Smooth muscle cell (in vitro differentiated cells): Measurements from ENCODE around the gene OSBPL2. TPM values are rescaled to one million over a fixed set of nuclear protein-coding genes. Genes with fewer than 3 reads are reported as not detected.

Experiments used
- DNase-seq: peaks from one replicate; lab custom pipeline; 2025; ENCODE audit not compliant: unreplicated experiment; lab: John Stamatoyannopoulos, UW
- H2AFZ ChIP-seq: fragments of 200-600 bp; sonication (generic); 2 replicates; pipeline ENCODE4 v1.6.0; 2016; ENCODE audit warnings: antibody characterized with exemption, low read depth, mild to moderate bottlenecking
- H3F3A ChIP-seq: fragments of 200-600 bp; sonication (generic); 2 replicates; pipeline ENCODE4 v1.6.0; 2017; ENCODE audit warnings: antibody characterized with exemption, low read depth
- H3K27ac ChIP-seq: fragments of 200-600 bp; sonication (generic); 2 replicates; pipeline ENCODE4 v1.5.1; 2016; ENCODE audit warnings: low read depth, mild to moderate bottlenecking
- H3K27me3 ChIP-seq: fragments of 200-600 bp; sonication (generic); 2 replicates; pipeline ENCODE4 v1.6.1; 2016; ENCODE audit warnings: low read depth, mild to moderate bottlenecking
- H3K36me3 ChIP-seq: fragments of 200-600 bp; sonication (generic); 2 replicates; pipeline ENCODE4 v1.5.1; 2016; ENCODE audit warnings: low read depth
- H3K4me1 ChIP-seq: fragments of 200-600 bp; sonication (generic); 2 replicates; pipeline ENCODE4 v1.5.1; 2016; ENCODE audit warnings: low read depth
- H3K4me2 ChIP-seq: fragments of 200-600 bp; sonication (generic); 2 replicates; pipeline ENCODE4 v1.6.0; 2016; ENCODE audit warnings: mild to moderate bottlenecking
- H3K4me3 ChIP-seq: fragments of 200-600 bp; sonication (generic); 2 replicates; pipeline ENCODE4 v1.5.1; 2016; ENCODE audit warnings: mild to moderate bottlenecking
- H3K79me2 ChIP-seq: fragments of 200-600 bp; sonication (generic); 2 replicates; pipeline ENCODE4 v1.6.0; 2016; ENCODE audit warnings: low read depth, mild to moderate bottlenecking
- H3K9ac ChIP-seq: fragments of 200-600 bp; sonication (generic); 2 replicates; pipeline ENCODE4 v1.6.0; 2016; ENCODE audit warnings: low read depth
- H3K9me3 ChIP-seq: fragments of 200-600 bp; sonication (generic); replicated peaks from 2 replicates; pipeline ENCODE4 v1.5.1; 2016; ENCODE audit warnings: low read depth
- H4K20me1 ChIP-seq: fragments of 200-600 bp; sonication (generic); 2 replicates; pipeline ENCODE4 v1.6.0; 2016; ENCODE audit warnings: low read depth
- WGBS: methylation state at CpG from one replicate; pipeline ENCODE4 v1.1.7; 2016; ENCODE audit warnings: low lambda C conversion rate; 5-methylcytosine and 5-hydroxymethylcytosine counted together
- polyA plus RNA-seq: library from polyadenylated mRNA; unstranded; fragments of >200 nt; fragmentation: Nextera tagmentation; extraction: Ambion mirVana; gene quantifications from 2 replicates; pipeline ENCODE4 v1.2.1, GENCODE V29; 2016
- total RNA-seq: library from RNA; depleted of rRNA; stranded (reverse); fragments of >200 nt; gene quantifications from 2 replicates; pipeline ENCODE4 v1.2.3, GENCODE V29; 2014
- TF ChIP-seq, protein P1 (sequence below): fragments of 200-600 bp; sonication (generic); IDR thresholded peaks from 2 replicates; pipeline ENCODE4 v1.5.1; 2017; ENCODE audit warnings: borderline replicate concordance, mild to moderate bottlenecking, antibody characterized with exemption; ENCODE audit not compliant: insufficient read depth, poor library complexity, severe bottlenecking

OSBPL2 gene
- total and polyA plus RNA-seq, 2 experiments from 2014 or later, result 34.3 to 37.0 TPM

DNA sequence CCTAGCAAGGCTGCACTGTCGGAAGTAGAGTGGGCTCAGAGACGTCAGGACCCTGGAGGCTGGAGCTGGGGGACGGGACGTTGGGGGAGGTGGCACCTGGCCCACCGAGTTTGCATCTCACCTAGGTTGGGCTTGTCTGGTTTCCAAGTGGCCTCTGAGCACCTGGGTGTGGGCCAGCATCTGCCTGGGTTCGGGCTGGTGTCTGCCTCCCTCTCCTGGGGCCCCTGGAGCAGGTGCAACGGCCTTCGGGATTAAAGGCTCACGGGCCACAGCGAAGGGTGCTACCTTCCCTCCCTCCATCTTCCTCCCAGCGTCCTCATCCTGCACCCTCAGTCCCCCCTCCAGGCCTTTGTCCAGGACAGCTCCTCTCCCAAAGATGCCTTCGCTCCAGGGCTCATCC is 24.3 kb upstream of the OSBPL2 start:
- DNase-seq, result no peak
- Histone ChIP-seq H3K4me2 (no peak overlapping the region), H4K20me1 (no peaks in the 10 kb centered on the region), H3K79me2 (no peaks in the 10 kb centered on the region), H3K27ac (no peak overlapping the region), H3K27me3 (peaks cover 47% of the 10 kb centered on the region), H3K4me3 (no peak overlapping the region), H3K9me3 (no peaks in the 10 kb centered on the region), H3K36me3 (no peaks in the 10 kb centered on the region), H3F3A (no peaks in the 10 kb centered on the region), H3K9ac (no peak overlapping the region), H2AFZ (no peak overlapping the region), H3K4me1 (peaks cover 7% of the 10 kb centered on the region)
- WGBS, result 80% methylated on average over 10 of the region's 12 CpGs
- TF ChIP-seq, protein P1, sequence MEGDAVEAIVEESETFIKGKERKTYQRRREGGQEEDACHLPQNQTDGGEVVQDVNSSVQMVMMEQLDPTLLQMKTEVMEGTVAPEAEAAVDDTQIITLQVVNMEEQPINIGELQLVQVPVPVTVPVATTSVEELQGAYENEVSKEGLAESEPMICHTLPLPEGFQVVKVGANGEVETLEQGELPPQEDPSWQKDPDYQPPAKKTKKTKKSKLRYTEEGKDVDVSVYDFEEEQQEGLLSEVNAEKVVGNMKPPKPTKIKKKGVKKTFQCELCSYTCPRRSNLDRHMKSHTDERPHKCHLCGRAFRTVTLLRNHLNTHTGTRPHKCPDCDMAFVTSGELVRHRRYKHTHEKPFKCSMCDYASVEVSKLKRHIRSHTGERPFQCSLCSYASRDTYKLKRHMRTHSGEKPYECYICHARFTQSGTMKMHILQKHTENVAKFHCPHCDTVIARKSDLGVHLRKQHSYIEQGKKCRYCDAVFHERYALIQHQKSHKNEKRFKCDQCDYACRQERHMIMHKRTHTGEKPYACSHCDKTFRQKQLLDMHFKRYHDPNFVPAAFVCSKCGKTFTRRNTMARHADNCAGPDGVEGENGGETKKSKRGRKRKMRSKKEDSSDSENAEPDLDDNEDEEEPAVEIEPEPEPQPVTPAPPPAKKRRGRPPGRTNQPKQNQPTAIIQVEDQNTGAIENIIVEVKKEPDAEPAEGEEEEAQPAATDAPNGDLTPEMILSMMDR, result no peak

DNA sequence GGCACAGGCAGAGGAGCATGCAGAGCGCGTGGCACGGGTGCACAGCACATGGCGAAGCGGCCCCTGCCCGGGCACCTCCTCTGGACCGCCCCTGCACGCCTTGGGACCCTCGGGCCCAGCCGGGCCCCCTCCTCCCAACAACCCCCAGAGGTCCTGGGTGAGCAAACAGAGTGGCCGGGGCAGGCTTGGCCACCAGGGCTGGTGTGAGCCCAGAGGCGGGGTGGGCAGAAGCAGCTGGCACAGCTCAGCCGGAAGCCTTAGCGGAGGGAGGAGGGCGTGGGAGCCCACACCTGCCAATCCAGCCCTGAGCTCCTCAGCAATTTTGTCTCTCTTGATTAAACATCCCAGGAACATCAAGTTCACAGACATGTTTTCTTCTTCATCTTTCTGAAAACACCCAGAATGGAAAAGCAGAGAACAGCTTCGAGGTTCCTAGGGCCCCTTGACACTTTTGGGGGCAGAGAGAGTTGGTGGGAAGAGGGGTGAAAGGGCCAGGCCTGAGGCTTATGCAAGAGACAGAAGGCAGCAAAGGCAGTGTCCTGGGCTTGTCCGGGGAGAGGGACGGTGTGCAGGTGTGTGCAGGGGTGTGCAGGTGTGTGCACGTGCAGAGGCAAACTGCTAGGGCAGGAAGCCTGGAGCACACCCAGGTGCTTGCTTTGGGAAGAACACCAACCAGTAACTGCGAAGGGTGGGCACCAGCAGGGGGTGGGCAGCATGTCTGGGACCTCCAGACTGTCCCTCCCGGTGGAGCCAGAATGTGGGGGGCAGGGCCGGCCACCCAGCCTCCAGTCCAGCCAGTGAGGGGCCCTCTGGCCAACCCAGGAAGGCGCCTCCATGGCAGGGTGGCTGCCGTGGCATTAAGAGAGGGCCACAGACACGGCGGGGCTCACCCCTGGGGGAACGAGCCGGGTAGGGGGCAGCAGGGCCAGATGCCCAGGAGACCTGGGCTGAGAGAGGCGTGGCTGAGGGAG is 23.0 kb upstream of the OSBPL2 start:
- no peak overlapping the region for H2AFZ ChIP-seq
- DNase-seq, result no peak
- no peaks in the 10 kb centered on the region for H3K36me3 ChIP-seq
- H3K4me3 ChIP-seq, result no peak overlapping the region
- no peaks in the 10 kb centered on the region for H3K79me2 ChIP-seq
- H3K27me3 ChIP-seq, result peaks cover 54% of the 10 kb centered on the region
- TF ChIP-seq, protein P1, result no peak
- H3K4me1 ChIP-seq, result peaks cover 10% of the 10 kb centered on the region
- H3K4me2 ChIP-seq, result no peak overlapping the region
- no peaks in the 10 kb centered on the region for H3K9me3 ChIP-seq
- H3F3A ChIP-seq, result no peaks in the 10 kb centered on the region
- peaks cover 4% of the 10 kb centered on the region for H4K20me1 ChIP-seq
- H3K27ac ChIP-seq, result no peak overlapping the region
- 93% methylated on average over 29 of the region's 29 CpGs for WGBS
- H3K9ac ChIP-seq, result no peak overlapping the region

DNA sequence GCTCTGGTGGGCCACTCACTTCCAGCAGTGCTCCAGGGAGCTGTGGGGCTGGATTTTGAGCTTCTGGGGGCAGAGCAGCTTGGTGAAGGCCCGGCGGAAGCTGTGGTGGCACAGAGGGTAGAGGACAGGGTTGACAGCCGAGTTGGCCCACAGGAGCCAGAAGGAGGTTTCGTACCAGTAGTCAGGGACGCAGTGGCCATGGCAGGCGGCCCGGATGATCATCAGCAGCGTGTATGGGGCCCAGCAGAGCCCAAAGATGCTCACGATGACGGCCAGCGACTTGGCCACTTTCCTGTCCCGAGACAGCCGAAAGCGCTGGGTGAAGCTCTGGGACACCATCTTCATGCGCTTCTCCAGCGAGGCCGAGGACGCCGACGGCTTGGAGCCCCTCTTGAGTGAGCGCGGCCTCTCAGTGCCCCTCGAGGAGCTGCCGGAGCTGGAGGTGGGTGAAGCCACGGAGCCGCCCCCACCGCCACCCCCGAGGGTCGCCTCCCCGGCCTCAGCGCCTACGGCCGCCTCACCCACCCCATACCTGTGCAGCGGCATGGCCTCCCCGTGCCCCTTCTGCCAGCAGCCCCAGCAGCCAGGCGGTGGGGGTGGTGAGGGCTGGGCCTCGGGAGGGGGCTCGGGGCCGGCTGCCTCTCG is 22.2 kb upstream of the OSBPL2 start:
- Histone ChIP-seq H2AFZ (no peak overlapping the region), H3K27me3 (peaks cover 62% of the 10 kb centered on the region), H3K9ac (no peak overlapping the region), H3K4me2 (no peak overlapping the region), H3K27ac (no peak overlapping the region), H3K79me2 (no peaks in the 10 kb centered on the region), H3F3A (no peaks in the 10 kb centered on the region), H3K4me1 (peaks cover 18% of the 10 kb centered on the region), H4K20me1 (peaks cover 11% of the 10 kb centered on the region), H3K36me3 (no peaks in the 10 kb centered on the region), H3K4me3 (no peak overlapping the region), H3K9me3 (no peaks in the 10 kb centered on the region)
- WGBS, result 89% methylated on average over 27 of the region's 40 CpGs
- no peak for DNase-seq
- TF ChIP-seq, protein P1, result no peak
